Activated CD8-positive, alpha-beta memory T cell treated with anti-CD3 and anti-CD28 coated beads, Interleukin-2, amount 50 U/mL, for 24 hours (primary cell): ENCODE data around the gene MGME1.
A peak's percentile ranks its signal among the peaks of the same experiment; 100 is the strongest.

Experiments
- DNase-seq: peaks from one replicate; pipeline ENCODE4 v3.0.0-alpha.2; 2020; ENCODE audit errors: extremely low read depth

MGME1 gene

DNA sequence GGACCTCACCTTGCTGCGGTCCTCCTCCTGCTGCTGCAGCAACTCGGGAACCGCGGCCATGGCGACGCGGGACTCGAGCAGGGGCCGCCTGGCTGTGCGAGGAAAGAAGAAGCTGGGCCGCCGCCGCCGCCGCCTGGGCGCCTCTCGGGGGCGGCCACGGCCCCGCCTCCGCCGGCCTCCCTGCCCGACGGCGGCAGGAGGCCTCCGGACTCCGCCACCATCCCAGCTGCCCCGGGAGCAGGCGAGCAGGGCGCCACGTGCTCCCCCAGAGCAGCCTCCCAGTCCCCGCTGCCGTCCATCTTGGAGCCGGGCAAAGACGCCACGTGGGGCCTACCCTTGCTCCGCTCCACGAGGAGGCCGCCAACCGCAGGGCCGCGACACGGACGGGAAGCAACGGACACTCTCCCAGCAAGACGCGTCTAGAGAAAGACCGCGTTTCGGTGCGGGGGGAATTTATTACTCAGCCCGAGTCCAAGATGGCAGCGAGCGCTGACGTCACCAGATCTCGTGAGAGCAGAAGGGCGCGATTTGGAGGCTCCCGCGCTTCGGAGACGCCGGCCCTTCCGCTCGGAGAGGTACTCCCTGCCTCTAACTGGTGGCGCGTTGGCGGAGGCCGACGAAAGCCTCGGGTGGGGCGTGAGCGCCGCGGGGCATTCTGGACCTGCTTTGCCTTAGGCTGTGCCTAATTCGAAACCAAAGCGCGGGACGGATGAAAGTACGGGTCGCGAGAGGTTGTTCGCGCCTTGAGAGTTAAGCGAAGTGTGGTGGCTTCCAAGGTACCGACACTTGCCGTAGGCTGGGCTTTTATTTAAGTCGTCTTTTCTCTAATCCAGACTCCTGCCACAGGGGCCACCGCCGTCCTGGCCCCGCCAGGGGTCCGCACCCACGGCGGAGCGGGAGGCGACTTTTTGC lies at the start of gene MGME1, which contains the start of gene SNX5:
Gene MGME1, plus strand, starts transcription at position 653 of the 912 bp plus-strand sequence. CDS start 842 bp downstream, outside the sequence.
Gene SNX5, minus strand, starts transcription at position 429 of the 912 bp plus-strand sequence. Its CDS starts 369 bp downstream, at position 60.
- DNase-seq: peak; percentile 99

GRCh38 chr20:17919149-17919548 lies 49.7 kb upstream of the MGME1 start:
- DNase-seq: no peak

GRCh38 chr20:17921774-17922173 lies 47.0 kb upstream of the MGME1 start:
- no peak for DNase-seq

DNA sequence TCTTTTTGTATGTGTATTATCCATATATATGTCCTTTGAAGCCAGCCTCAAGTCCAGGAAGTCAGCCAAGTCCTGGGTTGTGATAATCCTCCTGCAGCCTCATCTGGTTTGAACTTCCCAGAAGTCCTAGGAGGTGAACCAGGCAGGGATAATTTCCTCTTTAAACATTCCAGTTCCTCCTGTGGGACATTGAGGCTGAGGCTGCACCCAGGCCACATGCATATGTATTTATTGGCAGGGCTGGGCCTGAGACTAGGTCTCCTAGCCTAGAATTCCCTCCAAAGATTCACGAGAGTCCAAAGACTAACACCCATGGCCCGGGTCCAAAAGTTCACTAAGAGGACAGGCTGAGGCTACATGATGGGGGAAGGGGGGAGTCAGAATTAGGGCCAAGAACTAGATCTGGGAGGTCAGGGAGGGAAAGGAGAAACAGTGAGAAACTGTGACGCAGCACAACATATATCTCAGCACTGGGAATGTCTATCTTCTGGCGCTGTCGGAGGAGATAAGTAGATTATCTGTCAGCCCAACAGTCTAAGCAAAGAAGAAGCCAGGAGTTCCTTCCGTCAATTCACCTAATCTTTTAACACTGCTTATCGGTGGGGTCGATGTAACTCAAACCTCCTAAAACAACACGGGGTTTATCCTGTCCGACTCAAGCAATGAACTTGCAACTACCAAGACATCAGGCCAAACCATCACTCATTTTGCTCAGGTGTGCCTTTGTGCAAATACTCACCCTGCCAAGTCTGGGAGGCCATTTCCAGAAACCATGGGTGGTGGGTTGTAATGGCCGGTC lies 43.5 kb upstream of the MGME1 start:
- DNase-seq: no peak

DNA sequence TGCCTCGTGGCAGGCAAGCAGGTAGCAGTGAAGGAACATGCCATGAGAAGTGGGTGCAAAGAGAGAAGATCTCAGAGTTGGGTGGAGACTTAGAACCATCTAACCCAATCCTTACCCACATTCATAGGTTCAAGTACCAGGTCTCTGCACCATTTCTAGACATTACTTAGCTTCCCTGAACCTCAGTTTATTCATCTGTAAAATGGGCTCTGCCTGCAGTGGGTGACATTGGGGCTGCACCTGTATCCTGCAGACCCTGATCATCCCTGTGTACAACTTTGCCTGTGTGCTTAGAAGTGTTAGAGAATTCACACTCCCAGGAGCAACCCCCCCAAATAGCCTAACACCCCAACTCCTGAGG lies 42.9 kb upstream of the MGME1 start:
- DNase-seq: no peak

- DNase-seq: no peak
Measured at GRCh38 chr20:17928211-17928611, 40.6 kb upstream of the MGME1 start.

DNA sequence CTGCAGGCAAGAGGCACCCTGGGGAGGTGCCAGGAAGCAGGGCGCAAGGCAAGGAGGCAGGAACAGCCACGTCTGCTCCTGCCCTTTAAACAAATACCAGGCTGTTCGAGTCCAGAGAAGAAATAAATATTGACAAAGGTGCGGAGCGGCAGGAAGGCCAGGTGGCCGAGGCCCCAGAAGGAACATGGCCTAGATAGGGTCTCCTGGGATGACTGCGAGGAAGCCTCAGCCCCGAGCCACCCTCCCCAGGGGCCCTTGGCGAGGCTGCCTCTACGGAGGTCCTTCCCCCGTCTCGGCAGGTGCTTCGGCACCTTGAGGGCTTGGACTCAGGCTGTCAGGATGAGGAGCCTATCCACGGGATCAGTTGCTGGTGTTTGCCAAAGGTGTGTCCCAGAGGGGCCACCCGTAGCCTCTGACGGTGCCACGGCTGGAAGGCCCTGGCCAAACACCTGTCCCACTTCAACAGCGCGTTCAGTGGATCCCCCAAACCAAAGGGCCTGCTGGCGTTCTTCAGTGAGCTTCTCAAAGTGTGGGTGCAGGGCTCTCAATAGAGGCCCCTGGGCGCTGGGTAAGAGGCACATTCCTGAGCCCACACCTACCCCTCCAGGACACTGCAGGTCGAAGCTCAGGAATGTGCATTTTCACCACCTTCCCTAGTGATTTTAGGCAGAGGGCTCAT lies 40.0 kb upstream of the MGME1 start:
- DNase-seq: no peak

DNA sequence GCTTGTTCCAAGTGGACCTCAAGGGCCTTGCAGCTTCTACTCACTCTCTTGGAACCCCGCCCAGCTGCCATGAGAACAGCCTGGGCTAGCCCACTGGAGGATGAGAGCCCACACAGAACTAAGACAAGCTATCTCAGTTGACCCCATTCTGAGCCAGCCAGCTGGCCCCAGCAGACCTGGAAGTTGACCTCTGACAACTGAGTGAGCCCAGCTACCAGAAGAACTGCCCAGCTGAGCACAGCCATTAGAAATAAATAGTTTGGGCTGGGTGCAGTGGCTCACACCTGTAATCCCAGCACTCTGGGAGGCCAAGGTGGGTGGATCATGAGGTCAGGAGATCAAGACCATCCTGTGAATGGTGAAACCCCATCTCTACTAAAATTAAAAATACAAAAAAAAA lies 37.3 kb upstream of the MGME1 start:
- DNase-seq: no peak

- no peak for DNase-seq
Measured at GRCh38 chr20:17932396-17932795, 36.4 kb upstream of the MGME1 start.

DNA sequence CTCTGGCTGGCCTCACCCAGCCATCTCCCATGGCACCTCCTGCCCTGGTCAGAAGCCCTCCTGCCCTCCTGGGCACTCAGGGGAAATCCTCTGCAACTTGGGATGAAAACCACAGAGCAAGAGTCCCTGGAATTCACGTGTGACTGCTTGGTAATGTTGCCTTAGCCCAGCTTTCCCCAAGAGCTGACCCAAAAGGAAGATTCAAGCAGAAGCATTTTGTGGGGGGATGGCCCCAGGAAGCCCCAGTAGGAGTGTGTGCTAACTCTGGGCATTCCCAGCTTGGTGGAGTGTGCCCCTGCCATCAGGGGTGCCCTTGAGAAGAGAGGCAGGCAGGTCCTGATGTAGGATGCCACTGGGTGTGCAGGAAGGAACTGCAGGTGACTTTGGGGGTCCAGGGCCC lies 35.7 kb upstream of the MGME1 start:
- DNase-seq: no peak

DNA sequence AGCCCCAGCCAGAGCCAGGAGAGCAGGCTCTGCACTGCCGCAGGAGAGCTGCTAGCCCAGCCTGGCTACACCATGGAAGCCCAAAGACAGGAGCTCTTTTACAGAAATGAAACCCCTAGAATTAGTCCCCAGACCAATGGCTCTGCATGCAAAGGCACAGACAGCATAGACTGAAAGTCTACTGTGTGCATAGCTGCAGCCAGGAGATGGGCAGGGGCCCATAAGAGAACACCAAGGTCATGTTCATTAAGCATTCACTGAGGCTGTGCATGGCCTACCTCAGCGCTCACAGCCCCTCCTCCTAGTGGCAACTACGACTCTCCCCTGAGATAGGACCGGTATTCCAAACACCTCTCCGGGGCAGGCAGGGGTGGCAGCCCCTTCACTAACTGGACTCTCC lies 35.1 kb upstream of the MGME1 start:
- no peak for DNase-seq

- no peak for DNase-seq
Measured at GRCh38 chr20:17934141-17934862, 34.5 kb upstream of the MGME1 start.

GRCh38 chr20:17935186-17935585 lies 33.6 kb upstream of the MGME1 start:
- no peak for DNase-seq

DNA sequence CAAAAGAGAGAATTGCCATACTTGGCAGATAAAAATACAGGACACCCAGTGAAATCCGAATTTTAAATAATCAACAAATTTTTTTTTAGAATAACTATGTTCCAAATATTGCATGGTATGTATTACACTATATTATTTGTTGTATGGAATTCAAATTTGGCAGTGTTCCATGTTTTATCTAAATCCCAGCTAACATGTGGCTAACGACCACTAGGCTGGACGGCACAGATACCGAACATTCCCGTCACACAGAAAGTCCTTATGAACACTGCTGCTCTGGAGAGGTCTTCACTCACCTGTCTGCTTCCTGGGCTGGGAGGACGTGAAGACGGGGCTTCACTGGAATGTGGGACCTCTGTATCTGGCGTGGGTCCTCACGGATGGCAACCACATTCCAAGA lies 33.1 kb upstream of the MGME1 start:
- no peak for DNase-seq

GRCh38 chr20:17936286-17936760 lies 32.5 kb upstream of the MGME1 start:
- DNase-seq: no peak

GRCh38 chr20:17936761-17937732 lies 31.8 kb upstream of the MGME1 start:
- no peak for DNase-seq

GRCh38 chr20:17938871-17939619 lies 29.8 kb upstream of the MGME1 start:
- no peak for DNase-seq

GRCh38 chr20:17939622-17940223 lies 29.1 kb upstream of the MGME1 start:
- DNase-seq: no peak
